HCT116 (cell line): Measurements from ENCODE around the gene MRPL21. TPM values are rescaled to one million over a fixed set of nuclear protein-coding genes. Genes with fewer than 3 reads are reported as not detected.

Experiments used
- ATAC-seq: fragments of 200-7000 bp; cut with Tn5 transposase; 2 replicates; pipeline ENCODE4 v1.9.1; 2020; ENCODE audit warnings: mild to moderate bottlenecking, moderate library complexity
- BruUV-seq: library from RNA; stranded (reverse); fragments of 400-500 nt; replicated peaks from 2 replicates; lab custom pipeline; 2021; lab: Mats Ljungman, UMichigan
- CTCF ChIA-PET: fragments of 300-600 bp; sonication (Branson Sonifier 250); formaldehyde crosslinking; loops from one replicate; lab custom pipeline; 2021; ENCODE audit warnings: antibody characterized with exemption; lab: Charles Lee
- POLR2A ChIA-PET: fragments of 300-600, 350-600 bp; sonication (Branson Sonifier 250); formaldehyde crosslinking; loops from one replicate; lab custom pipeline; 2021; ENCODE audit warnings: antibody characterized with exemption; lab: Charles Lee
- RAD21 ChIA-PET, 2 experiments: fragments of 300-600 bp; sonication (Branson Sonifier 250); formaldehyde crosslinking; loops; one replicate each; lab custom pipeline; 2023; ENCODE audit warnings: low total read pairs in 2 of 2; ENCODE audit not compliant: uncharacterized antibody in 2 of 2, unreplicated experiment in 2 of 2, low non-redundant PET in 1 of 2; lab: Charles Lee
- DNase-seq: peaks from one replicate; pipeline ENCODE4 v3.0.0-alpha.2; 2010; ENCODE audit warnings: low read depth, low spot score
- H2AFZ ChIP-seq: fragments of 200-600 bp; shearing (Covaris generic), sonication (generic); 2 replicates; pipeline ENCODE4 v1.6.1; 2017; ENCODE audit warnings: low read depth, mixed run types, mixed read lengths, antibody characterized with exemption, low read length; ENCODE audit not compliant: poor library complexity, severe bottlenecking
- H3K27ac ChIP-seq: 2 replicates; pipeline ENCODE4 v1.5.1; 2012; ENCODE audit warnings: low read depth, low read length
- H3K27me3 ChIP-seq: fragments of 200-600 bp; sonication (generic); 2 replicates; pipeline ENCODE4 v1.6.1; 2016; ENCODE audit warnings: mixed run types, low read length, mixed read lengths; ENCODE audit not compliant: insufficient read depth
- H3K36me3 ChIP-seq, 2 experiments: fragments of 200-500 bp in 1 of 2; fragments of 200-600 bp in 1 of 2; sonication (Bioruptor generic) in 1 of 2; sonication (generic) in 1 of 2; 2 replicates each; pipeline versions ENCODE4 v1.5.1 to v1.6.1; 2014 to 2016; ENCODE audit warnings: low read length in 2 of 2, inconsistent platforms in 1 of 2, mixed read lengths in 1 of 2, mixed run types in 1 of 2; ENCODE audit not compliant: insufficient read depth in 2 of 2, control insufficient read depth in 1 of 2
- H3K4me1 ChIP-seq, 2 experiments: fragments of 200-600 bp in 1 of 2; sonication (generic) in 1 of 2; 2 replicates each; pipeline versions ENCODE4 v1.5.1 to v1.6.1; 2012 to 2017; ENCODE audit warnings: low read length in 2 of 2, inconsistent platforms in 1 of 2, mild to moderate bottlenecking in 1 of 2, mixed read lengths in 1 of 2, mixed run types in 1 of 2, moderate library complexity in 1 of 2; ENCODE audit not compliant: insufficient read depth in 2 of 2, control insufficient read depth in 1 of 2
- H3K4me2 ChIP-seq: fragments of 200-600 bp; sonication (generic); 2 replicates; pipeline ENCODE4 v1.6.1; 2017; ENCODE audit warnings: mixed run types, low read length, mixed read lengths
- H3K4me3 ChIP-seq, 2 experiments: fragments of 200-600 bp in 1 of 2; sonication (generic) in 1 of 2; replicated peaks in 1 of 2; 2 replicates each; pipeline ENCODE4 v1.5.1; 2011 to 2016; ENCODE audit warnings: low read length in 2 of 2, control low read depth in 1 of 2, low read depth in 1 of 2, mild to moderate bottlenecking in 1 of 2, mixed read lengths in 1 of 2, mixed run types in 1 of 2
- H3K79me2 ChIP-seq: fragments of 200-600 bp; sonication (generic); 2 replicates; pipeline ENCODE4 v1.6.1; 2017; ENCODE audit warnings: mild to moderate bottlenecking, mixed run types, low read length, moderate library complexity, mixed read lengths; ENCODE audit not compliant: insufficient read depth
- H3K9ac ChIP-seq: fragments of 200-600 bp; sonication (generic); 2 replicates; pipeline ENCODE4 v1.6.1; 2016; ENCODE audit warnings: low read length, mixed read lengths
- H3K9me2 ChIP-seq: fragments of 200-600 bp; sonication (generic), shearing (Covaris generic); 2 replicates; pipeline ENCODE4 v1.6.1; 2017; ENCODE audit warnings: mixed run types, mild to moderate bottlenecking, moderate library complexity; ENCODE audit not compliant: insufficient read depth
- H3K9me3 ChIP-seq, 2 experiments: fragments of 200-500 bp in 1 of 2; fragments of 200-600 bp in 1 of 2; sonication (Bioruptor generic) in 1 of 2; sonication (generic) in 1 of 2; 2 replicates each; pipeline ENCODE4 v1.6.1; 2014 to 2017; ENCODE audit warnings: low read length in 2 of 2, mixed read lengths in 2 of 2, inconsistent platforms in 1 of 2, low read depth in 1 of 2, mild to moderate bottlenecking in 1 of 2, mixed run types in 1 of 2, moderate library complexity in 1 of 2; ENCODE audit not compliant: control insufficient read depth in 1 of 2, insufficient read depth in 1 of 2
- H4K20me1 ChIP-seq: fragments of 200-600 bp; sonication (generic), shearing (Covaris generic); 2 replicates; pipeline ENCODE4 v1.6.1; 2017; ENCODE audit warnings: mixed run types, mild to moderate bottlenecking, moderate library complexity; ENCODE audit not compliant: insufficient read depth
- ATF3 ChIP-seq: IDR thresholded peaks from 2 replicates; pipeline ENCODE4 v1.6.1; 2012
- ELF1 ChIP-seq: IDR thresholded peaks from 2 replicates; pipeline ENCODE4 v1.6.1; 2012; ENCODE audit warnings: low read depth, borderline replicate concordance
- FOSL1 ChIP-seq: IDR thresholded peaks from 2 replicates; pipeline ENCODE4 v1.6.1; 2012; ENCODE audit warnings: low read depth
- MAX ChIP-seq: IDR thresholded peaks from 2 replicates; pipeline ENCODE4 v1.6.1; 2012
- REST ChIP-seq: IDR thresholded peaks from 2 replicates; pipeline ENCODE4 v1.6.1; 2012; ENCODE audit warnings: low read depth
- SRF ChIP-seq: IDR thresholded peaks from 2 replicates; pipeline ENCODE4 v1.6.1; 2012; ENCODE audit warnings: low read depth
- YY1 ChIP-seq: IDR thresholded peaks from 2 replicates; pipeline ENCODE4 v1.6.1; 2011; ENCODE audit warnings: low read length, low read depth, moderate library complexity, mild to moderate bottlenecking; ENCODE audit not compliant: insufficient replicate concordance; ENCODE audit errors: extremely low read depth
- ZFX ChIP-seq: fragments of 450-650 bp; IDR thresholded peaks from 2 replicates; pipeline ENCODE4 v1.6.1; 2017
- ZNF274 ChIP-seq: fragments of 200-500 bp; sonication (Bioruptor generic); IDR thresholded peaks from 2 replicates; pipeline ENCODE4 v1.6.1; 2014; ENCODE audit warnings: mild to moderate bottlenecking, low read depth, low read length, inconsistent platforms
- intact Hi-C: fragments of 100-400 bp; cut with micrococcal nuclease; formaldehyde crosslinking; loops from 2 replicates; pipeline ENCODE4 v1.10.0; 2022
- total RNA-seq: library from RNA; stranded (reverse); gene quantifications from one replicate; pipeline ENCODE4 v1.2.1, GENCODE V29; 2021; ENCODE audit not compliant: unreplicated experiment

MRPL21 gene
- total RNA-seq, 1 experiment from 2014 or later: 90.2 TPM

- Histone ChIP-seq H3K9ac (no peak overlapping the region), H3K79me2 (no peaks in the 10 kb centered on the region), H3K27me3 (no peaks in the 10 kb centered on the region), H3K36me3 (no peaks in the 10 kb centered on the region), H3K4me1 (no peaks in the 10 kb centered on the region), H3K4me3 (no peak overlapping the region), H3K9me2 (no peaks in the 10 kb centered on the region), H4K20me1 (no peaks in the 10 kb centered on the region), H3K4me2 (no peak overlapping the region), H3K9me3 (peaks cover 4 to 9% of the 10 kb centered on the region in 2 experiments; a peak in 1 of 4 replicates), H3K27ac (no peak overlapping the region), H2AFZ (no peak overlapping the region)
- POLR2A ChIA-PET: no interaction called here
- BruUV-seq: no TSS peak
- CTCF ChIA-PET: no interaction called here
- DNase-seq (no peak), ATAC-seq (no peak)
- TF ChIP-seq FOSL1: no peak
- TF ChIP-seq ELF1: no peak
- no peak for TF ChIP-seq ATF3
- no peak for TF ChIP-seq YY1
- TF ChIP-seq MAX: no peak
- no peak for TF ChIP-seq ZFX
- TF ChIP-seq ZNF274: no peak
- TF ChIP-seq SRF: no peak
- TF ChIP-seq REST: no peak
- RAD21 ChIA-PET: no interaction called here
- intact Hi-C loops: no loop called here
Observed at GRCh38 chr11:68863553-68864265, 39.9 kb downstream of the MRPL21 start.
